ENCODE measurements around the gene MTOR.

Gene MTOR

GRCh38 chr1:11216074-11216473 is 46.3 kb downstream of the MTOR start:
- no peak for DNase-seq (ENCODE audit: low read depth)
- TF ChIP-seq CTCF (IDR thresholded peaks at IDR 0.05; ENCODE audit: low read length, missing control alignments) = no peak
- no peak overlapping the region for H3K4me3 ChIP-seq (replicated peaks; ENCODE audit: low read depth, low read length)

- no peak overlapping the region for H3K4me3 ChIP-seq (replicated peaks; ENCODE audit: low read depth, low read length)
- DNase-seq (ENCODE audit: low read depth) = no peak
- TF ChIP-seq CTCF (IDR thresholded peaks at IDR 0.05; ENCODE audit: low read length, missing control alignments) = no peak
Measured at GRCh38 chr1:11215381-11216005, 46.9 kb downstream of the MTOR start.

GRCh38 chr1:11214698-11215380 is 47.5 kb downstream of the MTOR start:
- H3K4me3 ChIP-seq (replicated peaks; ENCODE audit: low read depth, low read length) = no peak overlapping the region
- DNase-seq (ENCODE audit: low read depth) = no peak
- no peak for TF ChIP-seq CTCF (IDR thresholded peaks at IDR 0.05; ENCODE audit: low read length, missing control alignments)

GRCh38 chr1:11211925-11212587 is 50.3 kb downstream of the MTOR start:
- no peak for TF ChIP-seq CTCF (IDR thresholded peaks at IDR 0.05; ENCODE audit: low read length, missing control alignments)
- no peak for DNase-seq (ENCODE audit: low read depth)
- H3K4me3 ChIP-seq (replicated peaks; ENCODE audit: low read depth, low read length) = no peak overlapping the region

- no peak overlapping the region for H3K4me3 ChIP-seq (replicated peaks; ENCODE audit: low read depth, low read length)
- no peak for TF ChIP-seq CTCF (IDR thresholded peaks at IDR 0.05; ENCODE audit: low read length, missing control alignments)
- no peak for DNase-seq (ENCODE audit: low read depth)
Measured at GRCh38 chr1:11211461-11211860, 50.9 kb downstream of the MTOR start.

GRCh38 chr1:11207898-11208611 is 54.3 kb downstream of the MTOR start:
- no peak for TF ChIP-seq CTCF (IDR thresholded peaks at IDR 0.05; ENCODE audit: low read length, missing control alignments)
- DNase-seq (ENCODE audit: low read depth) = peak; percentile 14

More at GRCh38 chr1:11207898-11208611, 54.3 kb downstream of the MTOR start:
- no peak overlapping the region for H3K4me3 ChIP-seq (replicated peaks; ENCODE audit: low read depth, low read length)
